Raji (cell line): ENCODE data around the gene NAXD.

Experiments
- POLR2A ChIP-seq: IDR thresholded peaks from 2 replicates; pipeline ENCODE4 v1.6.1; 2011; ENCODE audit warnings: low read depth, low read length, control low read depth; ENCODE audit not compliant: insufficient read depth

The NAXD gene

DNA sequence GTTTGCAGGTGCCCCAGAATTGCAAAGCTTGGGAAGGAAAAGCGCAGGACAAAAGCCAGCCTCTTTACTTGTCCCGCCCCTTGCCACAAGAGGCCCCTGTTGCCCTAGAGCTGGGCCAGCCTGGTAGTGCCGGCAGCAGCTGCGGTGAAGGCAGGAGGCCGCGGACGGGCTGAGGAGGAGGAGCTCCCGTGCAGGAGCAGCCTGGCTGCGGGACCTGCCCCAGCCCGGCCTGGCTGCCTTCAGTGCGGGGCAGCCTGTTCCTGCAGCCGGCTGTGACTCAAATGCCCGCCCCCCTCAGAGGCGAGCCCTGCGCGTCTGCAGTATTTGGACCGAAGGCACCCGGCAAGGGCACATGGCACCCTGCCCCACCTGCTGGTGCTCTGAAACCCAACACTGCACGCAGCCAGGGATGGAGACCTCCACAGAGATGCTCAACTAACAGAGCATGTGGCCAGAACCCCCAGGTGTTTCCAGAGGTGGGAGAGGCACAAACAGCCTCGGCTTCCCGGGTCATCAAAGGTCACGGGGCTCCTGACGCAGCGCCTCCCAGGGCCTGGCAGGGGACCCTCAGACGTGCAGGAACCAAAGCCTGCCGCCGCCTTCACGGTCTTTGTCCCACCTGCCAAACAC is 29.7 kb downstream of the NAXD start:
- TF ChIP-seq POLR2A, result no peak

- no peak for TF ChIP-seq POLR2A
Observed at GRCh38 chr13:110645750-110646149, 30.4 kb downstream of the NAXD start.

GRCh38 chr13:110646442-110647364 is 31.4 kb downstream of the NAXD start:
- TF ChIP-seq POLR2A, result no peak

DNA sequence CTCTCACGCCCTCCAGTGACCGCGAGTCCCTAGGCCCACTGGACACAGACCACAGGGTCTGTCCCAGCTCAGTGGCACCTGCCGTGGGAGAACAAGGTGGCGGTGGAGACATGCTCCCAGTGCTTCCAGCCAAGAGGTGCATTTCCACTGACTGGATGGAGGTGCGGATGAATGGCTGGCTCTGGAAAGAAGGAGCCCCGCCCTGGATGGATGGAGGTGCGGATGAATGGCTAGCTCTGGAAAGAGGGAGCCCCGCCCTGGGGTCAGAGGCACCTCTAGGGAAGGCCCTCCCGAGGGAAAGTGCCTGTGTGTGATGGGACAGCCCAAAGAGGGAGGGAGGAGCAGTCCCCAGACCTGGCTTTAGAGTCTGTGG is 32.0 kb downstream of the NAXD start:
- no peak for TF ChIP-seq POLR2A

DNA sequence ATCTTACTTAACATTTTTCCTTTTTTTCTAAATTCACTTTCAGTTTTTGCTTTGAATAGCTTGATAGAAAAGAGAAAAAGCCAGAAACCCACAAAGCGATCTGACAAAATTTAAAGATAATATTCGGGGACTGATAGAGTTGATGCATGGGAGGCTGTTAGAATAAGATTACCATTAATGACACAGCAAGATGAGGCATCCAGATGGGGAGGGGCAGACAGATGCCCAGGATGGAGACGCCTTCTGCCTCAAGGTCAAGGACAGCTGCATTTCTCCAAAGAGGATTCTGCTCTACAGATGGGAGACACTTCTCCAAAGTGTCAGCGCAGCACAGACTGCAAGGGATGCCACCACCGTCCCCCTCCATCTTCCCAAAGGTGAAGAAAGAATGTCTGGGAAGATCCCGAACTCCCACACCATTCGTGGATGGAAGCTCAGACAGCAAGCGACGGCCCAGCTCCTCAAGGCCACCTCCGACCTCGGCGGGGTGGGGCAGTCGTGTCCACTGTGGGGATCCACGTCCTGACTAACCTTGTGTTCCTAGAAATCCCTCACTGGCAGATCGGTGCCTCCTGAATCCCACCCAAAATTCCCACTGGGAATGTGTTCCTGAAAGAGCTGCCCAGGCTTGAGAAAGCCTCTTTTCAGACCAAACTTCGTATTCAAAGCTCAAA is 32.9 kb downstream of the NAXD start:
- no peak for TF ChIP-seq POLR2A

GRCh38 chr13:110648848-110649421 is 33.6 kb downstream of the NAXD start:
- no peak for TF ChIP-seq POLR2A

DNA sequence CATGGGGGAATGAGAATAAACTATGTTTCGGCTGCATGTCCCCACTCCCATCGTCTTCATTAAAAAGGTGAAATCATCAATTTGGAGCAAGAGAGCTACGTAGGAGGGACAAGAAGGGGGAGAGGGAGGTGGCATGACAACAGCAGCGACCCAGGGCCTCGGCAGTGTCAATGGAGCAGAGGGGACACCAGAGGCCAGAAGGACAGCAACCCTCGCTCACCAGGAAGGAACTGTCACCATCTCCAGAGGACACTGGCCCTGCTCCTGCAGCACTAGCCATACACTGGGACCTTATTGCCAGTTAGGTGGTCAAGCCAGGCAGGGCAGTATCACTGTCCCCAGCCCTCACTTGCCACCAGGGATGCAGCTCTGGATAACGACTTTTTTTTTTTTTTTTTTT is 34.2 kb downstream of the NAXD start:
- TF ChIP-seq POLR2A, result no peak

DNA sequence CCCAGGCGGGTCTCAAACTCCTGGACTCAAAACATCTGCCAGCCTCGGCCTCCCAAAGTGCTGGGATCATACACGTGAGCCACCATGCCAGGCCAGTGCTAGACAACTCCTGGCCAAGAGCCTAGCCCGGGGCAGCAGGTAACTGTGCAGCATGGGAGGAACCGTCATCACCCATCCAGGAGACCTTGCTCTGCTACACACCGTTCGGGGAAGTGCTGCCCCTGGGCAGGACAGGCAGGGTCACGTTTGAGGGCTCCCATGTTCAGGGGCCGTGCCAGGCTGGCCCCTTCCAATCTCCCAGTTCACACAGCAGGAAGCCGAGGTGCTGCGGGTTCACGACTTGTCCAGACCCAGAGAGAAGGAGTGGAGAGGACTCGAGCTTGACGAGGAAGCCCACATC is 35.1 kb downstream of the NAXD start:
- TF ChIP-seq POLR2A, result no peak

GRCh38 chr13:110651271-110651670 is 35.9 kb downstream of the NAXD start:
- TF ChIP-seq POLR2A, result no peak

- TF ChIP-seq POLR2A, result no peak
Observed at GRCh38 chr13:110651726-110652230, 36.4 kb downstream of the NAXD start.

GRCh38 chr13:110652231-110652730 is 36.9 kb downstream of the NAXD start:
- no peak for TF ChIP-seq POLR2A

DNA sequence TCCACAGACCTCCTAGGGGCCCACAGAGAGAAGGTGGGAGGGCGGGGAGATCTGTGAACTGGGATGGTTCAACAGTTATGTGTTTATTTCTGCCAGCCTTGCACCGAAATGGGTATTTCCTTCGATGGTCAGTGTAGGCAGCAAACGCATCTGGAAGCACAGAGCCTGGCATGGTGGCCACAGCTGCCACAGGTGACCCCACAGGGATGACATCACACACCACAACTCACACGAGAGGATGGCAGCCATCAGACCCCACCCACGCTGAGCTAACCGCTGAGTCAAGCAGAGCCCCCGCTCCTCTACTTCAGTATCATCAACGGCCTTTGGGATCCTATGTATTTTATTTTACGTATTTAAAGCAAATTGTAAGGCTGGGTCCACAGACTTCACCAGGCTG is 37.4 kb downstream of the NAXD start:
- no peak for TF ChIP-seq POLR2A

DNA sequence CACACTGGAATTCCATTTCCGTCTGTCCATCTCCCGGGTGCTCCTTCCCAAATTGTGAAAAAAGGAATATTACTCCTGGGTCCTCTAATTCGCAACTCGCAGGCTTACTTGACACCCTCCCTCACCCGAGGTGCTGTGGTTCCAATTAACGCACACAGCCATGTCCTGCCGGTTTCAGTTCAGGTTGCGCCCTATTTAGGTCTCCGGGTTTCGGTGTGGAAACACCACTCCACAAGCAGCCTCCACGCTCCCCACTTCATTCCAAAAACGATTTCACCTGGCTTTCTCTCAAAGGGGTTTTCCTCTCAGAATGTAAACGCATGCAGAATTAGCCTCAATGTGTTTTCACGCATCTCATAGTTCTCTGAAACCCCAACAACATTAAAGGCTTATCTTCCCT is 37.9 kb downstream of the NAXD start:
- TF ChIP-seq POLR2A, result no peak

- TF ChIP-seq POLR2A, result no peak
Observed at GRCh38 chr13:110653851-110654250, 38.5 kb downstream of the NAXD start.

DNA sequence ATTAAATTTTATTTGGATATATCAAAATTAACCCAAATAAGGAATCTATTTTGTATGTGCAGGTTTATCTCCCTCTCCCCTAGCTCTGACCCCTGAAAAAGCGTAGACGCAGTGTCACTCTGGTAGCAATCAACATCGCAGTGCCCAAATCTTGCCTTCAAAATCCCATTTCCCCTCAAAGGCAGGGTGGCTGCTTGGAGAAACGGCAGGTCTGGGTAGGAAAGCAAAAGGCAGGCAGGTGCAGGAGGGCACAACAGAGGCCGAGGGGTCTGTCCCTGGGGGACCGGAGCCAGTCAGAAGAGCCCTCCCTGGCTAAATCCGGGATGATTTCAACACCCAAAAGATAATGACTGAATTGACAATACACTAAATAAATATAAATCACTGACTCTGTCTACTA is 41.9 kb downstream of the NAXD start:
- TF ChIP-seq POLR2A, result no peak
